ENCODE results near the gene TSPYL4.
"Not testable (repeated sequence)": the region's sequence is repeated elsewhere in the genome, so short reads cannot be mapped to it uniquely, and the experiment has no call there.

Gene TSPYL4

DNA sequence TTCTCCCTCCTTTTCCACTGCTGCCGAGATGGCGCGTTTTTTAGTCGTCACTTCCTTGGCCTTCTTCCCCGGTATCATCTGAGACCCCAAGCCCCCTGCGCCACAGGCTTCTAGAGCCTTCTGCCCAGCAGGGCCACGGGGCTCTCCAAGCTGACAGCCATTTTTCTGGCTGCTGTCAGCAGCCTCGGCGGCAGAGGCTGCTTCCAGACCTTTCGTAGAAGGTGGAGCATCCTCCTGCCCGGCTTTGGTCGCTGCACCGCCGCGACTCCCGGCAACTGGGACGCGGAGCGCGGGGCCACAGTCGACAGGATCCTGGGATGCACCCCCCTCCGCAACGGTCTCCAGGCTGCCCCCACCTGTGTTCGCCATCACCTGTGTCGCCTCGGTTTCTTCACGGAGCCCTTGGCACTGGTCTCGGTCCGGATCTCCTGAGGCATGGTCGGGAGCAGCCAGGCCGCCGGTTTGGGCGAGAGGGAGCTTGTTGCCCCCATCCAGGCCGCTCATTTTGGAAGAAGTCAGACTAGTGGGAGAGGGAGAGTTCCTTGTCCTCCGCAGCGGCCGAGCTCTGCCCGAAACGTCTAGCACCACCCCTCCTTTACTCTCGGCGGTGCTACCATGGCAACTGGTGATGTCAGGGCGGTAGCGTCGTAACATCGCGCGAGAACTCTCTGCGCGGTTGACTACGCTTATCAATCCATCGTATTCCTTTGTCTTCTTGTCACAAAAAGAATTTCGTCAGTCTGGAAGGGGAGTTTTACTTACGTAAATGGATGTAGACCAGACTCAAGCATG, at the start of gene TSPYL4:
TSPYL4 (minus strand) TSS at position 571 of the 792 bp plus-strand sequence; CDS start at position 504, 67 bp downstream.
- peak in 13 of 14 donors; percentile 40 to 95 (median 84) for DNase-seq

GRCh38 chr6:116301104-116301503, 47.2 kb upstream of the TSPYL4 start:
- no peak for DNase-seq

DNA sequence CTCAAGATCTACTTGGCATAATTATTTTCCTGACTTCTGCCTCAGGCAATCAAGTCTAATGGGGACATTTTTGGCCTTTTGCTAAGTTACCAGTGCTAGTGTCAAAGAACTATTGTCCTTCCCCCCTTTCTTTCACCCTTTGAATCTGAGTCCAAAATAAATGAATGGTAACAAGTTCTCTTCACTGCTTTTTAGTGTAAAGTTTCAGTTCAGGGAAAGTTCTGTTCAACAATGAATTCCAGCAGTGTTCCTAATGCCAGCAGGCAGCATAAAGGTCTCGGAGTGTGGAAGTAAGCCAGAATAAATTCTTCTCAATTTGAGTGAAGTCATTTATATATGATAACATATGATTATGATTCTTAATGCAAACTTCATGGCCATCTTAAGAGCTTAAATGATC, 46.7 kb upstream of the TSPYL4 start:
- no peak for DNase-seq

DNA sequence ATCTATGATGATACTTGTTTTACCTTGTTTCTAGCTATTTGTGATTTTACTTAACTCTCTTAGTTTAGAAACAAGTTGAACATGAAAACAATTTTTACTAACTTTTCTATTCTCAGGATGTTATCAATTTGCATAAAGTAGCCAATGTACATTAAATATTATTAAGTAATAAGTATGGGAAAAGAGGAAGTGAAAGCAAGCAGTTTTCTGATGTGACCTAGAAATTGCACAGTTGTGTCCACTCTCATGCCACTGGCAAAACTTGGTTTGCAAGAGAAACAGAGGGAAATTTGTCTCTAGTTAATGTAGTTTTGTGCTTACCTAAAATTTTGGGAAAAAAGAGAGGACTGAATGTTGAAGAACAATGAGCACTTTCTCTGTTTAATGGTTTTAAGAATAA, 45.1 kb upstream of the TSPYL4 start:
- no peak for DNase-seq

GRCh38 chr6:116298273-116298672, 44.4 kb upstream of the TSPYL4 start:
- no peak for DNase-seq

GRCh38 chr6:116292553-116292952, 38.7 kb upstream of the TSPYL4 start:
- no peak for DNase-seq

DNA sequence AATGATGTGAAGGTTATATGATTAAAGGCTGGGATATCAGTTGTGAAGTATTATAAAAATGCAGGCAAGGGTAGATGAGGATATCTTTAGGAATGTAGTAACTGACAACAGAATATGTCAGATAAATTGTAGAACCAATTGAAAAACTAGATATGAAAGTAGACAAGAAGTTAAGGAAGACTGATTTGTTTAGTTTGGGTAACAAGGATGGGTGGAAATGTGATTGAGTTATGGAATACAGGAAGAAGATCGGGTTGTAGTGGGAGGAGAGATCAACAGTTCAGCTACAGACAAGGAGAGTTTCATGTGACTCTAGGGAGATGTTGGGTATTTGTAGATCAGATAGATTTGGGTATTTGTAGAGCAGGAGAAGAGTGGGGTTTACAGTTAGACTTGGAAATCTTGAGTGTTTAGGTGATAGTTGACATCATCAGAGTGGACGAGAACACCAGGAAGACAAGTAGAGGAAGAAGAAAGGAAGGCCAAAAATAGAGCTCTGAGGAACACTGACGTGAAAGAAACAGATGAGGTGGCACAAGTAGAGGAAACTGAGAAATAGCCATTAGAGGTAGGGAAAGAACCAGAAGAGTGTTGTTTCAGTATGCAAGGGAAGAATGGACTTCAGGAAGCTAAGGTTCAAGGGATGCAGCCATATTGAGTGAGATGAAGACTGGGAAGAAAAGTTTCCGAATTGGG, 38.0 kb upstream of the TSPYL4 start:
- no peak for DNase-seq

DNA sequence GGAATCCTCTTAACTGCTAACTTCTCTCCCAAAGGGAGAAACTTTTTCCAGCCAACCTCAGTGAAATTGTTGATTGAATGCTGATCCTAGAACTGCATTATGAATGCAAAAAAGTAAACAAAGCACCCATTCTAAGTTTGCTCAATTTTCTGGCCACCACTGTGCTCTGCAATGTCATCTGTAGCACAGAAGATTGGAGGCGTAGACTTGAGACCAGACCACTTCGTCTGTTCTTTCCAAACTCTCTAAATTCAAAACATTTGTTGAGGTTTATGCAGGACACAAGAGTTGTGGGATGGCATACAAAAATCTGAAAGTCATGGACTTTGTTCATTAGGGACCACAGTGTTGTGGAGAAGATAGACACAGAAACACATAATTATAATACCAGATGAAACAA, 36.9 kb upstream of the TSPYL4 start:
- no peak for DNase-seq

- DNase-seq, result no peak
Measured at GRCh38 chr6:116289876-116290275, 36.0 kb upstream of the TSPYL4 start.

DNA sequence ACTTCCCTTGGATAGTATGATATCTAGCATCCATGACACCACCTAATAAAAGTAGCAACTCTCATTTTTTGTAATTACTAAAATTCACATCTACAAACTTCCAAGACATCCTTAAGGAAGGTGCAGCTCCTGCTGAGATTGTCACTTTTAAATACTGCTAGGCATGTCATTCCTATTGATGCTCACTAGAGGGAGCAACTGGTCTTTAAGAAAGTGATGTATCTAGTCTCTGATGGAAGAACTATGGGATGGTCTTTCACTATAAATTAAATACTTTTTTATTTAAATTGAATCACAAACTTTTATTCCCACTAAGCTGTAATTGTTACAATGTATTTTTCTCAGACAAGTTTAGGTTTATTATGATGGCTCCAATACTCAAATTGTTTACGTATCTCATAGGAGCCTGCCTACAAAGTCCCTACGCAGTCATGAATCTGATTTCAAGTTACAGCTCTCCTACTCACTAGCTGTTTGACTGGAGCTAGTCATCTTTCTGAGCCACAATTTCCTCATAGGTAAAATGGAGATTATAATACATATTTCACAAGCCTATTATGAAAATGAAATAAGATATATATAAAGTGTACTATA, 33.9 kb upstream of the TSPYL4 start:
- DNase-seq, result peak in 1 of 14 donors; percentile 26

DNA sequence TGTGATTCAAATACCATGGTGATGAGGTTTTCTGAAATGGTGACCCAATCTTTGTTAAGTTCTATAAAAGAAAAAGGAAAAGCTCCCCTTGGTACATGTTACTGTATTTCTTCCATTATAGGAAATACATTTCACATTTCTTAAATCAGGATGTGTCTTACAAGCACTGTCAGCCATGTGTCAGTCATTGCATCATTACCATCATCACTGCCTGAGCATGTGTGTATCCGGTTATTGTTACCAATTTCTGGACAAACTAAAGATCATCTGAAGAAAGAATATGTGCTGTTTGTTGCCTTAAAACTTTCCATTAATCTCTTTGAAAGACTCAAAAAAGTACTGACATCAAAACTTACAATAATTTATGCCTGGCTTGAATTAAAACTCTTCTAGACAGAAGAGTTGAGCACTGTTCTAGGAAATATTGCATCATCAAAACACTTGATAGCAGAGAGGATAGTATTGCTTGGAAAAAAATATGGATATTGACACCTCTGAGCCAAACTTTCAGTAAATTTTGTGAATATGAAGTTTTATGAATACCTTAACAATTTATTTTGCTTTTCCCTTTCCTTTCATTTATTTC, 33.0 kb upstream of the TSPYL4 start:
- DNase-seq, result no peak

DNA sequence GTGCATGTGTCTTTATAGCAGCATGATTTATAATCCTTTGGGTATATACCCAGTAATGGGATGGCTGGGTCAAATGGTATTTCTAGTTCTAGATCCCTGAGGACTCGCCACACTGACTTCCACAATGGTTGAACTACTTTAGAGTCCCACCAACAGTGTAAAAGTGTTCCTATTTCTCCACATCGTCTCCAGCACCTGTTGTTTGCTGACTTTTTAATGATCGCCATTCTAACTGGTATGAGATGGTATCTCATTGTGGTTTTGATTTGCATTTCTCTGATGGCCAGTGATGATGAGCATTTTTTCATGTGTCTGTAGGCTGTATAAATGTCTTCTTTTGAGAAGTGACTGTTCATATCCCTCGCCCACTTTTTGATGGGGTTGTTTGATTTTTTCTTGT, 31.1 kb upstream of the TSPYL4 start:
- DNase-seq, result not testable (repeated sequence)

- DNase-seq, result no peak
Measured at GRCh38 chr6:116283191-116283590, 29.3 kb upstream of the TSPYL4 start.

- no peak for DNase-seq
Measured at GRCh38 chr6:116282698-116283097, 28.8 kb upstream of the TSPYL4 start.

DNA sequence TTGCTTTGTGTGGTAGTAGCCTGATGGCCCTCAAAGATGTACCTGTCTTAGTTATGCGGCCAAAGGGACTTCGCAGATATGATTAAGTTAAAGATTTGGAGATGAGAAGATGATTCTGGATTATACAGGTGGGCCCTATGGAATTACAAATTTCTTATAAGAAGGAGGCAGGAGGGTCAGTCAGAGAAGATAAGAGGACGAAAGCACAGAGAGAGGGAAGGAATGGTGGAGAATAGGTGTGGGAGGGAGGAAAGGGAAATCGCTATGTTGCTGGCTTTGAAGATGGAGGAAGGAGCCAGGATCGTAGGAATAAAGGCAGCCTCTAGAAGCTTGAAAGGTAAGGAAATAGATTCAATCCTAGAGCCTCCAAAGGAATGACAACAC, 27.1 kb upstream of the TSPYL4 start:
- peak in 1 of 14 donors; percentile 44 for DNase-seq

GRCh38 chr6:116280161-116280932, 26.5 kb upstream of the TSPYL4 start:
- DNase-seq, result peak in 1 of 14 donors; percentile 59

DNA sequence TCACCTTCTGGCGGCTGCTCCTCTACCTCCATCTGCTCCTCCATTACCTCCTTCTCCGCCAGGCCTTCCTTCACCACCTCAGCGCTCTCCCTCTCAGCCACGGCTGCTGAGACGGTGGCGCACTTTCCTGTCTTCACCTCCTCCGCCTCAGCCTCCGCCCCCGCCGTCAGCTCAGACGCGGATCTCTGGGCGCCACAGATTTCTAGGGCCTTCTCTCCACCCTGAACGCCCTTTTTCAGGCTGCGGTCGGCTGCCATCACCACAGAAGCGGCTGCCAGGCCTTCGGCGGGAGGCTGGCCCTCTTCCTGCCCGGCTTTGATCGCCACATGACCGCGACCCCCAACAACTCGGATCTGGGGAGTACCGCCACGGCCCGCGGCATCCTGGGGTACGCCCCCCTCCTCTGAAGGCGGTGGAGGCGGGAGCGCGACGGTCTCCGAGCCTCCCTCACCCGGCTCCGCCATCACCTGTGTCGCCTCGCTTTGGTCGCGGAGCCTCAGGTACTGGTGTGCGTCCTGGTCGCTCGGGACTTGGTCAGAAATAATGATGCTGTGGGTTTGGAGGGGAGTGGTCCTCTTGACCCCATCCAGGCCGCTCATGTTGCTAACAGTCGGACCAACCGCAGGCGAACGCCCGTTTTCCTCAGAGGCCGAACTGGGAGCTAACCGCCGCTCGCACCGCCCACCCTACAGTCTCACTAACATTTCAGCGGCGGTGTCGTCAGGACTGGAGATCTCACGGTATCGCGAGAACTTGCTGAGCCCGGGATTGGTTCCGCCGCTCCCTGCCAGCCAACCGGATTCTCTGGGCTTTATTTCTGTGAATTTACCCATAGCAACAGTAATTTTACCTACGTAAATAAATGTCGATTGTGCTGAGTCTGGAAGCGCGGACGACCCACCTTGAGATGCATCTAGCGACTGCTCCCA, 25.6 kb upstream of the TSPYL4 start, which contains the start of gene TSPYL1:
TSPYL1 (minus strand) TSS at position 699 of the 929 bp plus-strand sequence; CDS start at position 599, 100 bp downstream.
- peak; percentile 50 to 97 (median 88) for DNase-seq

- peak in 5 of 14 donors; percentile 31 to 69 (median 49) for DNase-seq
Measured at GRCh38 chr6:116278854-116279231, 25.0 kb upstream of the TSPYL4 start.

DNA sequence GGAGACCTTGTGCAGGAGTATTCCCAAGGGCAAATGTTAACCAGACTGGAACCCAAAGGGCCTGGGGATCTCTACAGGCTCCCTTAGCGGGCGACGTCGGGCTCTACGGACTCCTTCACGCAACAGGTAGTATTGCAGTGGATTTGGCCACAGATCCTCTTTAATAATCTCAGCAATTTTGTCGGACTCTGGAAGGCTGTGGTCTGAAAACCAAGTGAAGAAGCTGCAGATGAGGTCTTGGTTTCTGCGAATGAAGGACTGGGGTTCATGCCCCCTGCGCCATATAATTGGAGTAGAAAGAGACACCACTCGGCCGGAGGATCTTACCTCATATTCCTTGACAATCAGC, 24.6 kb upstream of the TSPYL4 start:
- no peak for DNase-seq

GRCh38 chr6:116277124-116277523, 23.2 kb upstream of the TSPYL4 start:
- no peak for DNase-seq

DNA sequence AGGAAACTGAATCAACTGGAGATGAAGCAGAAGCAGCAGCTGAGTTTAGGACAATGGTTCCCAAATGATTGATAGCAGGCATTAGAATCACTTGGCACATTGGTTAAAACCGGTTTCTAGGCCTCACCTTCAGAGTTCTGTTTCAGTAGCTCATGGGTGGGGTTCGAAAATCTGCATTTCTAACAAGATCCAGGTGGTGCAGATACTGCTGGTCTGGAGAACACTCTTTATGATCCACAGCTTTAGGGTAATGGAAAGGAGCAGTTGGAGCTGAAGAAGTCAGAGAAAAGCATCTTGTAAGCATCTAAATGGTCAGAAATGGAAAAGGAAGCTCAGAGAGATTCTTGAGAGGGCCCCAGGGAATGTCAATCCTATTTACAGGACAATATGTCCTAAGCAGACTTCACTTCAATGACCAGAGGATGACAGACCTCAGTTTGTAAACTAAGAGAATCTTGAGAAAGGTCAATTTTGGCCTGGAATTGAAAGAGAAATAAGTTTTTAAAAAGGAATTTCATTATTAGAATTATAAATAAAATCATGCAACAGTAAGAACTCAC, 17.4 kb upstream of the TSPYL4 start:
- DNase-seq, result no peak
